Omental fat pad (tissue), 4 donors: ENCODE data around the gene CBX8. TPM values are rescaled to one million over a fixed set of nuclear protein-coding genes. Genes with fewer than 3 reads are reported as not detected.

Experiments used
- ATAC-seq: fragments of 150-250 bp; one replicate; pipeline ENCODE4 v1.9.1; 2016; ENCODE audit warnings: mild to moderate bottlenecking, moderate library complexity; ENCODE audit not compliant: low FRiP score
- DNase-seq: peaks from one replicate; pipeline ENCODE4 v3.0.0-alpha.2; 2019; ENCODE audit warnings: low spot score
- total RNA-seq, 4 donors: library from RNA; depleted of rRNA; stranded (reverse); fragments of >200 nt; gene quantifications; one replicate each; pipeline ENCODE4 v1.1.0, GENCODE V29; 2016
- TF ChIP-seq, protein P1 (sequence below), 3 donors: fragments of 450-650 bp; IDR thresholded peaks; one replicate each; pipeline ENCODE4 v1.5.1; 2016 to 2017; ENCODE audit warnings: antibody characterized with exemption in 3 of 3, mild to moderate bottlenecking in 3 of 3, moderate library complexity in 2 of 3

Gene CBX8
- total RNA-seq, 4 donors from 2014 or later: 0.88 to 2.2 (median 1.2) TPM

DNA sequence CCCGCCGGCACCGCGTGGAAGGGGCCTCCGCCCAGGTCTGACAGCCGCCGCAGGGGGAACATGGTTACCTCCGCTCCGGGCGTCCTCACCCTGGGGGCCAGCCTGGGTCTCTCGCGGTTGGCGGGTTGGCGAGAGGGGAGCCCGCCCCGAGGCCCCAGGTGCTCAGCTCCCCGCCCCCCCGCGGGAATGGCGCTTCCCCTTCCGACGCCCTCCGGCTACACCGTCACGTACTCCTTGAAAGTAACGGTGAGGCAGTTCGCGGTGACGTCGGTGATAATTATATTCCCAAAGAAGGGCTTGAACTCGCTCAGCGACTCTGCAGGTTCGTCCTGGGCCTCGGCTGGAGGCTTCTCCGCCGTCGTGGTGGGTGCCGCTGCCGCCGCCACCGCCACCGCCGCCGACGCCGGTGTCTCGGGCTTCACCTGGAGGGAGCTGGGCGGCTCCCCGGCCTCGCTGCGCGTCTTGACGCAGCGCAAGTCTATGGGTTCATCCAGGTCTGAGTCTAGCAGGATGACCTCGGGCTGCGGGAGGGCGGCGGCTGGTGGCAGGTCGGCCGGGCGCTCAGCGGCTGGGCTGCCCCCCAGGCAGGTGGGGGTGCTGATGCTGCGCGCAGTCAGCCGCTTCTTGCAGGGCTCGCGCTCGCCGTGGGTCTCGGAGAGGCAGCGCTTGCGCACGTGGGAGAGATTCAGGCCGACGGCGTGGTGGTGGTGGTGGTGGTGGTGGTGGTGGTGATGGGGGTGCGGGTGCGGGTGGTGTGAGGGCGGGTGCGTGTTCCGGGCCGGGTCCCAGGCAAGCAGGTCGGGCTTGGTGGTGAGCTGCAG, 37.1 kb upstream of the CBX8 start:
- ATAC-seq: no peak

DNA sequence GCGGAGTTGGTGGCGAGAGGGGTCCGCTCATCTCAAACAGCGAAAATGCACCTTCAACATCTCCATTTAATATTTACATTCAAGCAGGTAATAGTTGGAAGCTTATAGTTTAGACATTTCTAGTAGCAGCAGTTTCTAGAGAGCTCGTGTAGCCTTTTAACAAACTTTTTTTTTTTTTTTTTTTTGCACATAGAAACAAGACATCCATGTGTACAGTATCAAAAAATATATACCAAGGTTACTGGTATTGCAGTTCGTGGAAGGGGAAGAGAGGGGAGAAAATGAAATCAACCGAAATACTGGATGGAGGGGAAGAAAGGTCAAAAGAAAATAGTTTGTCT, 36.2 kb upstream of the CBX8 start:
- ATAC-seq: no peak
- TF ChIP-seq, protein P1, sequence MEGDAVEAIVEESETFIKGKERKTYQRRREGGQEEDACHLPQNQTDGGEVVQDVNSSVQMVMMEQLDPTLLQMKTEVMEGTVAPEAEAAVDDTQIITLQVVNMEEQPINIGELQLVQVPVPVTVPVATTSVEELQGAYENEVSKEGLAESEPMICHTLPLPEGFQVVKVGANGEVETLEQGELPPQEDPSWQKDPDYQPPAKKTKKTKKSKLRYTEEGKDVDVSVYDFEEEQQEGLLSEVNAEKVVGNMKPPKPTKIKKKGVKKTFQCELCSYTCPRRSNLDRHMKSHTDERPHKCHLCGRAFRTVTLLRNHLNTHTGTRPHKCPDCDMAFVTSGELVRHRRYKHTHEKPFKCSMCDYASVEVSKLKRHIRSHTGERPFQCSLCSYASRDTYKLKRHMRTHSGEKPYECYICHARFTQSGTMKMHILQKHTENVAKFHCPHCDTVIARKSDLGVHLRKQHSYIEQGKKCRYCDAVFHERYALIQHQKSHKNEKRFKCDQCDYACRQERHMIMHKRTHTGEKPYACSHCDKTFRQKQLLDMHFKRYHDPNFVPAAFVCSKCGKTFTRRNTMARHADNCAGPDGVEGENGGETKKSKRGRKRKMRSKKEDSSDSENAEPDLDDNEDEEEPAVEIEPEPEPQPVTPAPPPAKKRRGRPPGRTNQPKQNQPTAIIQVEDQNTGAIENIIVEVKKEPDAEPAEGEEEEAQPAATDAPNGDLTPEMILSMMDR (IDR thresholded peaks at IDR 0.05): no peak
- DNase-seq: no peak

More for the DNA sequence above, 37.1 kb upstream of the CBX8 start:
- TF ChIP-seq, protein P1 (IDR thresholded peaks at IDR 0.05): no peak
- no peak for DNase-seq

DNA sequence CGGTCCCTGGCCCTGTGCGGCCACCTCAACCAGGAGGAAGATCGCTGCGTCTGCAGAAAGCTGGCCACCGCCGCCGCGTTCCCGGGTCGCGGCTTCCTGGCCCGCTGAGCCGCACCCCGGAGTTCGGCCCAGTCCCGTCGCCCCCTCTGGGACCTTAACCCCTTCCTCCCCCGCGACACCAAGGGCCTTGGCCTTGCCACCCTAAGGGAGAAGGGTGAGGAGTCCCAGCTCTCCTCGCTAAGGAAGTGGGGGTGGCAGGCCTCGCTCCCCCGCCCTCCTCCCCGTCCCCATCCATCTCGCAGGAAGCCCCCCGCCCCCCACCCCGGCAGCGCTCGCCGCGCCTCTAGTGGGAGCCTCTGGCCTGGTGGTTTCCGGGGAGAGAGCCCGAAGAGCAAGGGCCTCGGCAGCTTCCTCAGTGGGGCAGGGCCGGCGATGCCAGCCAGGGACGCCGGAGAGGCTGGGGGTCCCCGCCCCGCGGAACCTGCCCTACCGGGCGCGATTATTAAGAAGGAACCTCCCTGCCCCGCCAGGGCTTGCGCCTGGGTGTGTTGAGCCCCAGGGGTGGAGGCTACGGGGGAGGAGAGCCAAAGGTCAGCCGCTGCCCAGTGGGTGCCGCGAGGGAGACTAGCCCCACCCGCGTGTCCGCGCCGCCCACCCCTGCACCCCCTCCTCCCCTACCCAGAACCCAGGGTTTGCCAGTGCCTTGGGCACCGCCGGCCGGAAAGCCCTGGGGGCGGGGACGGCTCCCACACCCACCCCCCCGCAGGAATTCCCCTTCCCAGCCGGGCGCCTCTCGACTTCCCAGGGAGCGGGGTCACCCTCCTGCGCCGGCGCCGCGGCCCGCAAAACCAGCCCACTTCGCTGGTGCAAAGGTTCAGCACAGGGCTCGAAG, 35.6 kb upstream of the CBX8 start:
- TF ChIP-seq, protein P1 (IDR thresholded peaks at IDR 0.05): no peak
- ATAC-seq (peak; percentile 8), DNase-seq (no peak)

DNA sequence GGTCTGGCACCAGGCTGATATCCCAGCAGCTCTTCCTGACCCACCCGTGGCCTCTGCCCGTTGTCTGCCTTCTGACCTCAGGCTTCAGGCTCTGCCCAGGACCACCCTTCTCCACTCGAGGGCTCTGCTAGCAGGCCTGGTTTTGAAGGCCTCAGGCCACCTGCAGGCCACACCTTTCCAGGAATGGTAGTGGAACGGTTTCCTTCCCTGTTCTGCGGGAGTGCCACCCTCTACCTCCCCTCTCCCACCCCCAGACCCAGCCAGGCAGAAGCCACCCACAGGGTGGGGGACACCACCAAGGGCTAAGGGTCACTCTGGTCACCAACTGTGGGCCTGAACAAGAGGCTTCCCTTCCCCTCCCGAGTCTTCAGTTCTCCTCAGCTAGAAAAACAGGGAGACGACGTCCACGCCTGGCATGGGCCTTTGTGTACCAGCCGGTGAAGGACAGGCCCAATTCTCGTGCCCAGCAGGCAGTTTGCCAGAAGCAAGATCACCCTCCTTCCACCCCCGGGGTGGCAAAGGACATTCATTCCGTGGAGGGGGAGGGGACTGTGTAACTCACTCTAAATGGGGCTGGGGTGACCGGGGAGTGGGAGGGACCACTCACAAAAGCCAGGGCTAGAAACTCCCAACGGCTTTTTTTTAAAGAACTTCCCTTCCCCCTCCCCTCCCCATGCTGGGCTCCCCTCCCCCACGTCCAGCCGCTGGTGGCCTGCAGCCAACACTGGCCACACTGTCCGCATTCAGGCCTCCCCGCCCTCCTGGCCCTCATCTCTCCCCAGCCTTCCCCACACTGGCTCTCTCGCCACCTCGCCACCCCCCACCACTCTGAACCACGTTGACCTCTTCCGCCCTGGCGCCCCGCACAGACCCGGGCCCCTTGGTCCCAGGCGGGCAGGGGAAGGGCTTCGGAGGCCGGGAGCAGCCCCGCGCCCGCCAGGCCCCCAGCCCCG, 34.7 kb upstream of the CBX8 start:
- DNase-seq (no peak), ATAC-seq (peak; percentile 5)
- TF ChIP-seq, protein P1 (IDR thresholded peaks at IDR 0.05): no peak

DNA sequence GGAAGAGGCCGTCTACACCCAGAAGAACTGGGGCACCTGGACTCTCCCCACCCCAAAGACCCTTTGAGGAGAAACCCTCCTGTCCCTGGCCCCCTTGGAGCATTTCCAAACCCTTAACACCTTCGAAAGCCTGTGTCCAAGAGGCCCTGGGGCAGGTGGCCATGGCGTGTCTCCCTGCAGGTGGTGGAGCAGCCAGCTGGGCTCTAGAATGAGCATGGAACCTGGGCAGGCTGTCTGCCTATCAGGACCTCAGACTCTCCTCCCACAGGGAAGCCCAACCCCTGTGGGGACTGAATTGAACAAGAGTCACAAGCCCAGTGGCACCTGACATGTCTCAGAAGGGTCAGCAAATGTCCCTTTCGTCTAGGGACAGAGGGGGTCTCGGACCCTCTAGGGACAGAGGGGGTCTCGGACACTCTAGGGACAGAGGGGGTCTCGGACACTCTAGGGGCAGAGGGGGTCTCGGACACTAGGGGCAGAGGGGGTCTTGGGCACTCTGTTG, 33.9 kb upstream of the CBX8 start:
- DNase-seq: no peak
- TF ChIP-seq, protein P1 (IDR thresholded peaks at IDR 0.05): no peak
- no peak for ATAC-seq

DNA sequence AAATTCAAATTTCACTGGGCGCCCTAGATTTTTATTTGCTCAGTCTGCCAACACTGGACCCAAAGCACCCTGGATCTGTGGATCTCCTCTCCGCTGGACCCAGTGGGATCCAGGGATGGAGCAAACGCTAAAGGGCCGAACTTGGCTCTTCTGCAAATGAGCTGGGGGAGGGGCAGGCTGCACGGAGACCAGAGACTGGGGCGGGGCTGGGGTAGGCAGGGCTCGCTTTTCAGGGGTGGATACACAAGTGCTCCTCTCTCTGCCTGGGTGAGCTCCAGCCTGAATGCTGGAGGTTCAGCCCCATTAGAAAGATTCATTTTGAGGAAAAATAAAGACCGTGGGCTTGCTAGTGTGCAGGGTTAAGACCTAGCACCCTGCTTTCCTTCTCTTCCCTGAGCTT, 33.4 kb upstream of the CBX8 start:
- DNase-seq: no peak
- TF ChIP-seq, protein P1 (IDR thresholded peaks at IDR 0.05): no peak
- no peak for ATAC-seq
